Measurements from ENCODE around the gene NDUFAB1.
A peak's percentile ranks its signal among the peaks of the same experiment; 100 is the strongest.
"Not testable (repeated sequence)": the region's sequence is repeated elsewhere in the genome, so short reads cannot be mapped to it uniquely, and the experiment has no call there.

NDUFAB1 gene

DNA sequence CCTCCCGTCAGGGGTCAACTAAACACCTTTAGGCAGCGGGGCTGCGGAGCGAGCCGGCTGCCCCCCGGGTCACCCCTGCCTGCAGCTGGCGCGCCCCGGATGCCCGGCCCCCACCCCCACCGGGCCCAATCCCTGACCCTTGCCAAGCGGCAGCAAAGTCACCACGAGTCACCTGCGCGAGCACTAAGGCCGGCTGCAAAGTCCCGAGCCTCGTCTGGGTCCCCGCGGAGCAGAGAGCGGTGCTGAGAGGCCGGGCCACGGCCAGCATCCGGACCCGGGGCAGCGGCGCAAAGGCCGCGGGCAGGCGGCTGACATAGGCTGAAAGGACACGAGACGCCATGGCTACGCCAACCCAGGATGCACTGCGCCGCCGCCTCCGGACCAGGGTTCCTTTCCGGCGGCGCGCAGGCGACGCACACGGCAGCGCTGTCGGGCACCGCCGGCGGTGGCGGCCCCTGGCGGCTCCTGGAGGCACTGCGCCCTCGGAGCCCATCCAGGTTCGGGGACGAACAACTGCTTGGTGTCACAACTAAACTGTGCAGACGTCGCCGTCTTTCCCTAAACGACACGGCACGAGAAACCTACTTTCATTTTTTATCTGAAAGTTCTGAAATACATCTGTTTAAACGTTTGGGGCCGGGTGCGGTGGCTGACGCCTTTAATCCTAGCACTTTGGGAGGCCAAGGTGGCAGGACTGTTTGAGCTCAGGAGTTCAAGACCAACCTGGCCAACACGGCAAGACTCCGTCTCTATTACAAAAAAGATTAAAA is at the start of gene NDUFAB1:
NDUFAB1 (minus strand) TSS at position 366 of the 770 bp plus-strand sequence; CDS start at position 340, 26 bp downstream.
- peaks cover 7% of the 10 kb centered on the region for H3K4me1 ChIP-seq (ENCODE audit: control insufficient read depth, insufficient read depth, low read length, unreplicated experiment)
- peaks cover 4% of the 10 kb centered on the region; the same call in 1 of the 2 replicates for H3K36me3 ChIP-seq (ENCODE audit: insufficient read depth, low read length)
- no peaks in the 10 kb centered on the region for H3K27me3 ChIP-seq (ENCODE audit: insufficient read depth, low read length)
- peaks cover 47% of the 10 kb centered on the region for H3K79me2 ChIP-seq (ENCODE audit: control insufficient read depth, insufficient read depth, low read length, unreplicated experiment)
- peak within 1 kb of the TSS; percentile 96 for H2AFZ ChIP-seq (ENCODE audit: low read length, unreplicated experiment)
- H3K4me3 ChIP-seq (ENCODE audit: low read depth, low read length): peak within 1 kb of the TSS; percentile 97
- peak within 1 kb of the TSS; percentile 49; the same call in 1 of the 2 replicates for H3K27ac ChIP-seq (ENCODE audit: low read depth, low read length)

DNA sequence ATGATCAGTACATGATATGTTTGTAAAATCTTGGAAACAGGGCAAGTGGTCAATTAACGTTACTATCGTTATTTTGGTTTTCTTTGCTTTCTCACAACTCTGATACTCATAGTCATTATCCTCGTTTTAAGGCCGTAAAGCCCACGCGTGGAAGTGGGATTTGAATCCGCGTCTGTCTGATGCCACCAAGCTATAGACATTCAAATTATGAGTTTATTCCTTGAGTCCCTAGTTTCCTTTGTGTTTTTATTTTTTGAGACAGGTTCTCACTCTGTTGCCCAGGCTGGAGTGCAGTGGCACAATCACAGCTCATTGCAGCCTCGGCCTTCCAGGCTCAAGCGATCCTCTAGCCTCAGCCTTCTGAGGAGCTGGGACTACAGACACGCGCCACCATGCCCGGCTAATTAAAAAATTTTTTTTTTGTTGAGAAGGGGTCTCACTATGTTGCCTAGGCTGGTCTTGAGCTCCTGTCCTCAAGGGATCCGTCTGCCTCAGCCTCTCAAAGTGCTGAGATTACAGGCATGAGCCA is 46.2 kb upstream of the NDUFAB1 start:
- H3K27me3 ChIP-seq (ENCODE audit: insufficient read depth, low read length): no peaks in the 10 kb centered on the region
- peak overlapping the region; percentile 75 for H2AFZ ChIP-seq (ENCODE audit: low read length, unreplicated experiment)
- H3K4me1 ChIP-seq (ENCODE audit: control insufficient read depth, insufficient read depth, low read length, unreplicated experiment): peaks cover 6% of the 10 kb centered on the region
- H3K36me3 ChIP-seq (ENCODE audit: insufficient read depth, low read length): peaks cover 13% of the 10 kb centered on the region
- peaks cover 70% of the 10 kb centered on the region for H3K79me2 ChIP-seq (ENCODE audit: control insufficient read depth, insufficient read depth, low read length, unreplicated experiment)
- H3K27ac ChIP-seq (ENCODE audit: low read depth, low read length): no peak overlapping the region
- H3K4me3 ChIP-seq (ENCODE audit: low read depth, low read length): peak overlapping the region; percentile 97

DNA sequence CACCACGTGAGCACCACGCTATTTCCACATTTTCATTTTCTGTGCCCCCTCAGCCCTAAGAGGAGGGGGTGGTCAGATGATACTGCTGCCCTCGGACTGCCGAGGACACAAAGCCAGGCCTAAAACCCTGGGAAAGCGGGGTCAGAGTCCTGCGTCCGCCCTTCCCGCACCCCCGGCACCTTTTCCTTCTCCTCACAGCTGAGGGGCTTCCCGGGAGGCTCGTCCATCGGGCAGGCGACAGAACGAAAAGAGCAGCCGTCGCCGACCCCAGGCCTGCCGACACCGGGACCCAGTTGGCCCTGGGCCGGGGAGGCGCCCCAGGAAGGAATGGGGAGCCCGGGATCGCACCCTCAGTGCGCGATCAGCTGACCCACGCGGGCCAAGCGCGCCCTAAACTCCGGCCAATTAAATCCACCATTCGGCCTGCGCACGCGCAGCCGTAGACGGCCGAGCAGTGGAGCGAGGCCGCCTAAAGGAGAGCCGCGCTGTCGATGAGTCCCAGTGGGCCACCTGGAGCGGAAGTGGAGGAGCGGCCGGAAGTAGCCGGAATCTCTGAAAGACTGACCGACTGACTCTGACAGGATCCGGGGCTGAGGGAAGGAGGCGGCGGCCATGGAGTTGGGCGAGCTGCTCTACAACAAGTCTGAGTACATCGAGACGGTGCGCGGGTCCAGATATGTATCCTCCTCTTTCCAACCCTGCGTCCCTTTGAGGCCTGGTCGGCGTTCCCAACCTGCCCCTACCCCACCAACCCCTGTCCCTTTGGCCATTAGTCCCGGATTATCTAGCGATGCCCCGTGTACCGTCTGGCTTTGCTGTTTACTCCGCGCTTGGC is 45.0 kb upstream of the NDUFAB1 start, which contains the start of the genes DCTN5 and PALB2:
DCTN5 (plus strand) TSS at position 536 of the 835 bp plus-strand sequence; CDS start at position 613, 77 bp downstream.
PALB2 (minus strand) TSS at position 380 of the 835 bp plus-strand sequence; CDS start at position 227, 153 bp downstream.
- Histone ChIP-seq H3K4me1 (ENCODE audit: control insufficient read depth, insufficient read depth, low read length, unreplicated experiment) (peaks cover 6% of the 10 kb centered on the region), H2AFZ (ENCODE audit: low read length, unreplicated experiment) (peak within 1 kb of the TSS; percentile 87), H3K27ac (ENCODE audit: low read depth, low read length) (peak within 1 kb of the TSS; percentile 59), H3K36me3 (ENCODE audit: insufficient read depth, low read length) (peaks cover 13% of the 10 kb centered on the region), H3K27me3 (ENCODE audit: insufficient read depth, low read length) (no peaks in the 10 kb centered on the region), H3K4me3 (ENCODE audit: low read depth, low read length) (peak within 1 kb of the TSS; percentile 97), H3K79me2 (ENCODE audit: control insufficient read depth, insufficient read depth, low read length, unreplicated experiment) (peaks cover 59% of the 10 kb centered on the region)

DNA sequence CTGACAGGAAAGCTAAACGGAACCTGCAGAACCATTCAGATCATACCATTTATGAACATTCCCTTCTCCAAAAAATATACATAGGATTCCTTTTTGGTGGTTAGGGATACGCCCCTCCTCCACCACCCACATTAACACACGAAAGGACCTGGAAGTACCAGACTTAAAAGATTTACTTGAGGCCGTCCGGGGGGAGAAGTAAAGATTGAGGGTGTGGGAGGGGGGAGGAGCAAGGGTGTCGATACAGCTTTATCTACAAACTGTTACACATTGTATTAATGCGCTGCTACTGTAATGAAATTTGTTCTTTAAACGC is 44.5 kb upstream of the NDUFAB1 start:
- Histone ChIP-seq H3K79me2 (ENCODE audit: control insufficient read depth, insufficient read depth, low read length, unreplicated experiment) (peaks cover 56% of the 10 kb centered on the region), H3K27me3 (ENCODE audit: insufficient read depth, low read length) (no peaks in the 10 kb centered on the region), H3K4me3 (ENCODE audit: low read depth, low read length) (peak overlapping the region; percentile 97), H3K27ac (ENCODE audit: low read depth, low read length) (peak overlapping the region; percentile 59; the same call in 1 of the 2 replicates), H3K4me1 (ENCODE audit: control insufficient read depth, insufficient read depth, low read length, unreplicated experiment) (peaks cover 6% of the 10 kb centered on the region), H3K36me3 (ENCODE audit: insufficient read depth, low read length) (peaks cover 11% of the 10 kb centered on the region), H2AFZ (ENCODE audit: low read length, unreplicated experiment) (peak overlapping the region; percentile 87)

DNA sequence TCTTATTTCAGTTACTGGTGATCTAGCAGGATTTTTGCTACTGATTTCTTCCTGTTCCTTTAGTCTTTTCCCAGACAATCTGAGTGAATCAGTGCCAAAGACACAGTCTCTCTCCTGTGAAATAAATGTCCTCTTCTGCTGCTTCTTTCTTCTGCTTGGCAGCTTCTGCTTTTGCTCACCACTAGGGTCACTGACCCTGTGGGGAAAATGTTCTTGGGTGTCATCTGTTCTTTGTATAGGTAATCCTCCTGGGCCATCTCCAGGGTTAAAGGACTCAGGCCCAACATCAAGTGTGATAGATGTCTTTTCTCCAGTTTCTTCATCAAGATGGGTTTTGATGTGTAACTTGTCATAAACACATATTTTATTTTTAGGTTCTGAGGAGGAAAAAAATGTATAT is 39.8 kb upstream of the NDUFAB1 start:
- Histone ChIP-seq H3K27me3 (ENCODE audit: insufficient read depth, low read length) (no peaks in the 10 kb centered on the region), H3K27ac (ENCODE audit: low read depth, low read length) (no peak overlapping the region), H3K79me2 (ENCODE audit: control insufficient read depth, insufficient read depth, low read length, unreplicated experiment) (peaks cover 46% of the 10 kb centered on the region), H3K4me3 (ENCODE audit: low read depth, low read length) (no peak overlapping the region), H3K4me1 (ENCODE audit: control insufficient read depth, insufficient read depth, low read length, unreplicated experiment) (no peaks in the 10 kb centered on the region), H2AFZ (ENCODE audit: low read length, unreplicated experiment) (no peak overlapping the region), H3K36me3 (ENCODE audit: insufficient read depth, low read length) (peaks cover 21% of the 10 kb centered on the region)

DNA sequence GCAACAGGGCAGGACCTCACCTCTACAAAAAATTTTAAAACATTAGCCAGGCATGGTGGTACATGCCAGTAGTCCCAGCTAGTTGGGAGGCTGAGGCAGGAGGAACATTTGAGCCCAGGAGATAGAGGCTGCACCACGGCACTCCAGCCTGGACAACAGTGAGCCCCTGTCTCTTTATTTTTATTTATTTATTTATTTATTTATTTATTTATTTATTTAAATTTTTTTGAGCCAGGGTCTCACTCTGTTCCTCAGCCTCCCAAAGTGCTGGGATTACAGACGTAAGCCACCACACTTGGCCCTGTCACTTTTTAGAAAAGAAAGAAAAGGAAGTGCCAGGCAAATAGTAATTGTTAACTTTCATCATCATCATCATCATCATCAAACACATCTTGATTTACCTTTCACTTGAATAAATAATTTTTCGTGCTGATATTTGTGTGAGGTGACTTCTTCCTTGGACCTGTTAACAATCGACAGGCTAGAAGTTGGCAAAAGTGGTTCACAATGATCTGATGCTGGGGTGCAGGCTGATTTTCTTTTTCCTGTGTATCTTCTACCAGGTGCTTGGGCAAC is 38.4 kb upstream of the NDUFAB1 start:
- no peak overlapping the region for H2AFZ ChIP-seq (ENCODE audit: low read length, unreplicated experiment)
- no peak overlapping the region for H3K4me3 ChIP-seq (ENCODE audit: low read depth, low read length)
- peaks cover 32% of the 10 kb centered on the region for H3K36me3 ChIP-seq (ENCODE audit: insufficient read depth, low read length)
- H3K4me1 ChIP-seq (ENCODE audit: control insufficient read depth, insufficient read depth, low read length, unreplicated experiment): no peaks in the 10 kb centered on the region
- H3K79me2 ChIP-seq (ENCODE audit: control insufficient read depth, insufficient read depth, low read length, unreplicated experiment): peaks cover 33% of the 10 kb centered on the region
- no peak overlapping the region for H3K27ac ChIP-seq (ENCODE audit: low read depth, low read length)
- H3K27me3 ChIP-seq (ENCODE audit: insufficient read depth, low read length): no peaks in the 10 kb centered on the region

DNA sequence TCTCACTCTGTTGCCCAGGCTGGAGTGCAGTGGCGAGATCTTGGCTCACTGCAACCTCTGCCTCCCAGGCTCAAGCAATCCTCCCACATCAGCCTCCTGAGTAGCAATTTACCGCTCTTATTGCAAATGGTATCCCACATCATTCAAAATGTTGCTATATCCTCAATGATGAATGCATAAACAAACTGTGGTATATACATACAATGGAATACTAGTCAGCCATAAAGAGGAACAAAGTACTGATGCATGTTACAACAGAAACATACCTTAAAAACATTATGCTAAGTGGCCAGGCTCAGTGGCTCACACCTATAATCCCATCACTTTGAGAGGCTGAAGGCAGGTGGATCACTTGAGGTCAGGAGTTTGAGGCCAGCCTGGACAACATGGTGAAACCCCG is 35.8 kb upstream of the NDUFAB1 start:
- not testable (repeated sequence) for H3K4me1 ChIP-seq (ENCODE audit: control insufficient read depth, insufficient read depth, low read length, unreplicated experiment); H3K27me3 ChIP-seq (ENCODE audit: insufficient read depth, low read length); H3K4me3 ChIP-seq (ENCODE audit: low read depth, low read length); H3K27ac ChIP-seq (ENCODE audit: low read depth, low read length); H2AFZ ChIP-seq (ENCODE audit: low read length, unreplicated experiment)
- Histone ChIP-seq H3K36me3 (ENCODE audit: insufficient read depth, low read length) (peaks cover 43% of the 10 kb centered on the region), H3K79me2 (ENCODE audit: control insufficient read depth, insufficient read depth, low read length, unreplicated experiment) (peaks cover 24% of the 10 kb centered on the region)

DNA sequence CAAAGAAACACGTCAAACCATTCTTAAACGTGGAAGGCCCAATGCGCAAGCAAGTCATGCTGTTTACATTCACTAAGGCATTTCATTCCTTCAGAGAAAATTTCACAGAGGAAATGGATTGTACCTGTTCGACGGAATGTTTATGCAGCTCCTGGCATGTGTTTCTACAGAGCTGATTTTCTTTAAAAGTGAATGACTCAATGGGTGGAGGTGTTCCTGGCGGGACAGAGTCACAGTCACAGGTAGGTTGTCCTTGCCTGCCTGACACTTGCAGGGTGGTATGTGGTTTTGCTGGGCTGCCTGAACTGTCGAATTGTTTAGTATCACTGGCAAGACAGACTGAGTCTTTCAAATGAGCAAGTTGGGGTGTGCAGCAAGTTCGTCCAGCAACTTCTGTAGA is 33.4 kb upstream of the NDUFAB1 start:
- no peak overlapping the region for H3K4me3 ChIP-seq (ENCODE audit: low read depth, low read length)
- no peaks in the 10 kb centered on the region for H3K27me3 ChIP-seq (ENCODE audit: insufficient read depth, low read length)
- H2AFZ ChIP-seq (ENCODE audit: low read length, unreplicated experiment): no peak overlapping the region
- no peak overlapping the region for H3K27ac ChIP-seq (ENCODE audit: low read depth, low read length)
- peaks cover 36% of the 10 kb centered on the region for H3K36me3 ChIP-seq (ENCODE audit: insufficient read depth, low read length)
- H3K4me1 ChIP-seq (ENCODE audit: control insufficient read depth, insufficient read depth, low read length, unreplicated experiment): no peaks in the 10 kb centered on the region
- H3K79me2 ChIP-seq (ENCODE audit: control insufficient read depth, insufficient read depth, low read length, unreplicated experiment): peaks cover 21% of the 10 kb centered on the region

DNA sequence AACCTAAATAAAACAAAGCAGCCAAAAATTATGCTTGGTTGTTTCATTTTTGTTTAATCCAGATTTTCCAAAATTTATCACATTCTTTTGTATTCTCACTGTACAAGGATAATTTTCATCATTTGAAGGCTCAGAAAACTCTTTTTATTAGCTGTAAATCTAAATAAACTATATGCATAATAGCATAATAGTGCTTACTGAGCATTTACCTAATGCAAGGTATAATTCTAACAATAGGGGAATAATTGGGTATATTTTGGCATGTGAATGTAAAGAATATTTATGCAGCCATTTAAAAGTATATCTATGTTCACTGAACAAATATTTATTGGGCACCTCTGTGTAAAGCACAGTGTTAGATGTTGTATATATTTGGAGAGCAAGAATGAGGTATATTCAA is 28.0 kb upstream of the NDUFAB1 start:
- Histone ChIP-seq H3K4me3 (ENCODE audit: low read depth, low read length) (no peak overlapping the region), H3K36me3 (ENCODE audit: insufficient read depth, low read length) (peaks cover 49% of the 10 kb centered on the region), H2AFZ (ENCODE audit: low read length, unreplicated experiment) (no peak overlapping the region), H3K27ac (ENCODE audit: low read depth, low read length) (no peak overlapping the region), H3K4me1 (ENCODE audit: control insufficient read depth, insufficient read depth, low read length, unreplicated experiment) (no peaks in the 10 kb centered on the region), H3K79me2 (ENCODE audit: control insufficient read depth, insufficient read depth, low read length, unreplicated experiment) (peaks cover under 1% of the 10 kb centered on the region), H3K27me3 (ENCODE audit: insufficient read depth, low read length) (no peaks in the 10 kb centered on the region)

DNA sequence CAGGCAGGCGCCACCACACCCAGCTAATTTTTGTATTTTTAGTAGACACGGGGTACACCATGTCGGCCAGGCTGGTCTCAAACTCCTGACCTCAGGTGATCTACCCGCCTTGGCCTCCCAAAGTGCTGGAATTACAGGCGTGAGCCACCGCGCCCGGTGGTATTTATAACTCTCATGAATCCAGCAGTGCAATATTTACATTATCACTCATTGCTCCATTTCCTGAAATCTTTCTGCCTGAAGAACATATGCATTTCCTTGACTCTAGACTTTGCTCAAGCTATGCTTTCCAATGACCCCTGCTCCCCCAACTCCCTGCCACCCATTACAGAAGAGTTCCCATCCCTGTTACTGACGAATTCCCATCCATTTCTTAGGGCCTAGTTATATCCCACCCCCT is 19.7 kb upstream of the NDUFAB1 start:
- Histone ChIP-seq H3K36me3 (ENCODE audit: insufficient read depth, low read length) (peaks cover 33% of the 10 kb centered on the region), H3K27me3 (ENCODE audit: insufficient read depth, low read length) (no peaks in the 10 kb centered on the region), H2AFZ (ENCODE audit: low read length, unreplicated experiment) (no peak overlapping the region), H3K4me3 (ENCODE audit: low read depth, low read length) (no peak overlapping the region), H3K79me2 (ENCODE audit: control insufficient read depth, insufficient read depth, low read length, unreplicated experiment) (no peaks in the 10 kb centered on the region), H3K4me1 (ENCODE audit: control insufficient read depth, insufficient read depth, low read length, unreplicated experiment) (no peaks in the 10 kb centered on the region), H3K27ac (ENCODE audit: low read depth, low read length) (no peak overlapping the region)

Measured in ACC112 (cell line).